Peyer's patch (tissue), 4 donors: ENCODE results near the gene DPEP1.

Source experiments
- CTCF ChIP-seq, 6 experiments: fragments of 450-650 bp in 4 of 6; fragments of 200-600 bp in 2 of 6; sonication (generic) in 1 of 6; IDR thresholded peaks; one replicate each; pipeline ENCODE4 v1.5.1; 2017 to 2019; ENCODE audit warnings: antibody characterized with exemption in 6 of 6, mild to moderate bottlenecking in 3 of 6, moderate library complexity in 1 of 6
- POLR2A ChIP-seq, 2 donors: fragments of 450-650 bp; IDR thresholded peaks; one replicate each; pipeline ENCODE4 v1.5.1; 2017; ENCODE audit warnings: antibody characterized with exemption in 2 of 2, mild to moderate bottlenecking in 2 of 2, moderate library complexity in 2 of 2

- TF ChIP-seq POLR2A (IDR thresholded peaks at IDR 0.05) (no peak), CTCF (IDR thresholded peaks at IDR 0.05) (no peak)
These were observed 30.1 kb upstream of the DPEP1 start for GRCh38 chr16:89583197-89583894.
